Skeletal muscle satellite cell (primary cell): ENCODE results near the gene ANKRD33B.

Source experiments
- H3K27me3 ChIP-seq: 2 replicates; pipeline ENCODE4 v1.7.0; 2013; ENCODE audit warnings: low read length; ENCODE audit not compliant: control insufficient read depth, insufficient read depth
- H3K36me3 ChIP-seq: 2 replicates; pipeline ENCODE4 v1.7.0; 2013; ENCODE audit warnings: mild to moderate bottlenecking, control low read depth, low read length; ENCODE audit not compliant: insufficient read depth
- H3K4me1 ChIP-seq: 2 replicates; pipeline ENCODE4 v1.7.0; 2013; ENCODE audit warnings: low read length; ENCODE audit not compliant: control insufficient read depth, insufficient read depth
- H3K4me2 ChIP-seq: 2 replicates; pipeline ENCODE4 v1.7.0; 2013; ENCODE audit warnings: mild to moderate bottlenecking, low read length
- H3K4me3 ChIP-seq: 2 replicates; pipeline ENCODE4 v1.7.0; 2013; ENCODE audit warnings: low read length
- H3K9ac ChIP-seq: 2 replicates; pipeline ENCODE4 v1.7.0; 2013; ENCODE audit warnings: mild to moderate bottlenecking, low read depth, low read length, moderate library complexity
- H3K9me3 ChIP-seq: replicated peaks from 2 replicates; pipeline ENCODE4 v1.7.0; 2013; ENCODE audit warnings: mild to moderate bottlenecking, control low read depth, low read length

Gene ANKRD33B

DNA sequence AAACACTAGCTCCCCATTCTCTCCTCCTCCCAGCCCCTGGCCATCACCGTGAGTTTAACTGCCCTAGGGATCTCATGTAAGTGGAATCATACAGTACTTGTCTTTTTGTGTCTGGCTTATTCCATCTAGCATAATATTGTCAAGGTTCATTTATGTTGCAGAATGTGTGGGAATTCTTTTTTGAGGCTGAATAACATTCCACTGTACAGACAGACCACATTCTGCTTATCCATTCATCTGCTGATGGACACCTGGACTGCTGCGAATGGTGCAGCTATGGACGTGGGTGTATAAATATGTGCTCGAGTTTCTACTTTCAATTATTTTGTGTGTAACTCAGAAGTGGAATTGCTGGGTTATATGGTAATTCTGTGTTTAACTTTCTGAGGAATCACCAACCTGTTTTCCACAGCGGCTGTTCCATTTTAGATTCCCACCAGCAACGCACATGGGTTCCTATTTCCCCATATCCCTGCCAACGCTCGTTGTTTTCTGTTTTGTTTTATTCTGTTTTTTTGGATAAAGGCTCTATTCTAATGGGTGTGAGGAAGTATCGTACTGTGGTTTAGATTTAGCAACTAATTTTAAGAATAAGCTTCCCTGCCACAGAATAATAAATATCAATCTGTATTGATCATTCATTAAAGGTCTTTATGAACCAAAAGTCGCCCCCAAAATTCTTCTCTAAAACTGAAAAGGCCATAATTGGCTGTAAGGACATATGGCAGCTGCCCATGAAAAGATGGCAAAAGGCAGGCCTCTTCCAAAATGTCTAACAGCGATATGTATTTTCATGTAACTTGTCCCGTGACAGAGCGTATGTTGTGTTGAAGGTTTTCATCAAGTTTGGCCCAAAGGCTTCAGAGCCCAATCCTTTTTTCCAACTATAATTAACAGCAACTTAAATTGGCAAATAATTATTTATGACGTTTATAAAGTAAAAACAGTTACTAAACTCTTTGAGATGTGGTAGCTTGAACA is 126.9 kb downstream of the ANKRD33B start:
- Histone ChIP-seq H3K27me3 (no peaks in the 10 kb centered on the region), H3K9me3 (no peaks in the 10 kb centered on the region), H3K4me3 (no peak overlapping the region), H3K4me2 (no peak overlapping the region), H3K9ac (peak overlapping the region; percentile 79), H3K4me1 (peaks cover 34% of the 10 kb centered on the region), H3K36me3 (peaks cover 3% of the 10 kb centered on the region)

DNA sequence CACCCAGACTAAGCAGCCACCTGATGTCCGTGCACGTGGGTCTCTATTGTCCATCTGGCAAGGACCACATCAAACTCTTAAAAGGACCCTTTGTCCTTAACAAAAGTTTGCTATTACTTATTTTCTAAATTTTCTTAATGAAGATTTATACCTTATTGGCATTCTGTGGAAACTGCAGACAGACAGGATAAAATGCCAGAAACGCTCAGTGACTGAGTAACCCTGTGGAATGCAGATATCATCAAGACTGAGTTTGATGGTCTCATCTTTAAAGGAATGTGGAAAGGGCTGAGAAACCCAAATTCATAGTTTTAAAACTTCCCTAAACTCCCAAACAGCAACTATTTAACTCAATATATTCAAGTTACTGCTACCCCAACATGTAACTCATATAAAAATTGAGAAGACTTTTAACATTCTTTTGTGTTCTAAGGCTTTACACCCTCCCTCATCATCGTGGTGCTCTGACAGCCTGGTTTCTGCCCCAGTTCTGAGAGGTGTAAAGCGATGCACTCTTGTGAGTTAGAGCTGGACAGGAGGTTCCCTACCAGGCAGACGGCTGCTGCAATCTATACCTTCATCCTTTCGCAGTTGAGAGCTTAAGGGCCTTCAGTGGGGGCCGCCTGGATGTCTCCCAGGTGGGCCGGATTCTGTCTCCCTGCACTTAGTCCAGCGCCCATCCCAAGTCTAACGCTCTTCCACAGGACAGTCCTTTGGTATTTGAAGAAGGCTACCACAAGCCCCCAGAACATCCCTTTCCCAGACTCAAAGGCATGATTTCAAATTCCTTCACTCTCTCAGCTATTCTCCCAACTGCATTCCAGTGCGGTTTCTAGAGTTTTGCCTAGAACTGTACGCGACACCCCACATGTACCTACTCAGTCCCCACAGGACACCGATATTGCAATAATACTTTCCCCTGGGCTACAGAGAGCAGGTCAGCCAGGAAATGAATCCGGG is 128.2 kb downstream of the ANKRD33B start:
- H3K4me2 ChIP-seq, result peak overlapping the region; percentile 63
- peaks cover 3% of the 10 kb centered on the region for H3K36me3 ChIP-seq
- H3K9ac ChIP-seq, result peak overlapping the region; percentile 79
- no peaks in the 10 kb centered on the region for H3K27me3 ChIP-seq
- no peak overlapping the region for H3K4me3 ChIP-seq
- no peaks in the 10 kb centered on the region for H3K9me3 ChIP-seq
- peaks cover 38% of the 10 kb centered on the region for H3K4me1 ChIP-seq

DNA sequence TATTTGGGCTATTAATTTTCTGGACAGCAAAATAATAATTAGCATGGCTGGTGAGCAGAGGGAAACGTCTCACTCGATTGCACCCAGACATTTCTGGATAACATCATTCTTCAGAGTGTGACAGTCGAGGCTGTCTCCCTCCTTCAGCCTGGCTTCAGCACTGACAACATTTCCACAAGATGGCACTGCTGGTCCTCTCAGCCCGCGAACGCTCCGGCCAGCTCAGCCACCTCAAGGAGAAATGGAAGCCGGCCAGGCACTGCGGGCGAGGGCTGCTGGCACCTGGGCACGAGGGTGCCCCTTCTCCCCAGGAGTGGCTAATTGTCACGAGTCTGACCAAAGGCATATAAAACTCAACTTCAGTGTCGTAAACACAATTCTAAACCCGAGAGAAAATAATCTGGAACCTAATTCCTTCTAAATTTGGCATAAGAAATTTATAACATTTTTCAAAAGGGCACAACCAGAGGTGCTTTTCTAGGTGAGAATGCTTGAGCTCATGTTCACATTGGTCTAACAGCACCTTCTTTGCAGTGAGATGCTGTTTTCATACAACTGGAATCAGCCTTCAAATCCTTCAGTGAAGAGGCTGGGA is 131.3 kb downstream of the ANKRD33B start:
- H3K4me2 ChIP-seq, result peak overlapping the region; percentile 55

DNA sequence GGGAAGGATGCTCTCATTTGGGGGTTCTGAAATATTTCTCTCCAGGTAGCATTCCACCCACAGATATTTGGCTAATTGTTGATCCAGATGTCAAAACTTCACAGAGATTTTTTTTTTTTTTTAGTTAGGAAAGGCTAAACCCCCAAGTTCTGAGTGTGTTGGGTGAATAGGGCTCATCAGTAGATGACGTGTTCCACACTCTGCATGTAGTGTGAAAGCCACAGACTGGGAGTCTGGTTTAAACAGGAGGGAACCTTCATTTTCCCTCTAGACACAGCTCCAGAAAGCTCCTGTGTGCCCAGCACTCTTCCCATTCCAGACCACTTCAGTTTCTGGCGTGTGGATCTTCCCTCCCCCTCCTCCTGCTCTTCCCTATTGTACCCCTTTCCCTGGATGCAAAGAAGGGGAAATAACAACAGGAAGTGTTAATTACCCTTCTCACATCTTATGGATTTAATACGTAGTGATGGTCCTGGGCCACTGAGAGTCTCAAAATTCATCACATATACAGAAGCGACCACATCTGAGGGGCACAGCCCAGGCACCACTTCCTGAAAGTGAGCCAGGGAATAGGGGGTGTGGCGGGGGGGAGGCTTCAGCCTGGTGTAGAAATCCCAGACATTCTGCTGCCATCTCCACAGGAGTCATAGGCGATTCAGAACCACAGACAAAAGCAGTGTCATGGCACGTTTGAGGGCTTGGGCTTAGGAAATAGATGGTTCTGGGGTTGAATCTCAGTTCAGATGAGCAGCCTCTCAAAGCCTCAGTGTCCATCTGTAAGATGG is 132.1 kb downstream of the ANKRD33B start:
- Histone ChIP-seq H3K9me3 (no peaks in the 10 kb centered on the region), H3K4me3 (no peak overlapping the region), H3K9ac (peak overlapping the region; percentile 27), H3K27me3 (no peaks in the 10 kb centered on the region), H3K4me2 (no peak overlapping the region), H3K36me3 (peaks cover 7% of the 10 kb centered on the region), H3K4me1 (peaks cover 34% of the 10 kb centered on the region)

More for the DNA sequence above, 131.3 kb downstream of the ANKRD33B start:
- Histone ChIP-seq H3K4me3 (no peak overlapping the region), H3K9me3 (no peaks in the 10 kb centered on the region), H3K4me1 (peaks cover 34% of the 10 kb centered on the region), H3K36me3 (peaks cover 6% of the 10 kb centered on the region), H3K27me3 (no peaks in the 10 kb centered on the region), H3K9ac (peak overlapping the region; percentile 27)

DNA sequence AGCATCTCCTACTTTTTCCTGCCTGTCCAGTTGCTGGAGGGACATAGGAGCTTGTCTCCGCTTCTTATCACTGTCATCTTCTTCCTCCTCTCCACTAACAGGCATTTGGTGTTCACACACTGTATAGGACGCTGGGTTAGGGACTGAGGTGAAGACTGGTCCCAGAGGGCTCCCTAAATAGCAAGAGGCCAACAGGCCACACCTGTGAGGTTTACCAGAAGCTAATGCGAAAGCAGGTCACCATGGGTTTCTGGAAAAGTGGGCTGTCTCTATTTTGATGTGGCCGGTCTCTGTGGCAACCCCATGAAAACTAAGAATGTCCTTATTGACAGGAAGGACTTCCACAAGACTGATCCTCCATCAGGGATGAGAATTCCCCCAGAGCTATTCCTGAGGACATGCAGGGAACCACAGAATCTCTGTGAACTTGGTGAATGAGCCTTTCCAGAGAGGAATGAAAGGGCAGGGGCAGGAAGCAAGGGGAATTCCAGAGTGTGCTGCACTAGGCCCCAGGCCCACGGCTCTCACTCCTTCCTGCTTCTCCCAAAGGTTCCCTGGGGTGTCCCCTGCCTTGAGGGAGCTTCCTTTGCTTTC is 135.5 kb downstream of the ANKRD33B start:
- no peaks in the 10 kb centered on the region for H3K9me3 ChIP-seq
- no peak overlapping the region for H3K4me2 ChIP-seq
- H3K9ac ChIP-seq, result no peak overlapping the region
- no peaks in the 10 kb centered on the region for H3K27me3 ChIP-seq
- peaks cover 7% of the 10 kb centered on the region for H3K36me3 ChIP-seq
- no peak overlapping the region for H3K4me3 ChIP-seq
- H3K4me1 ChIP-seq, result peaks cover 38% of the 10 kb centered on the region

DNA sequence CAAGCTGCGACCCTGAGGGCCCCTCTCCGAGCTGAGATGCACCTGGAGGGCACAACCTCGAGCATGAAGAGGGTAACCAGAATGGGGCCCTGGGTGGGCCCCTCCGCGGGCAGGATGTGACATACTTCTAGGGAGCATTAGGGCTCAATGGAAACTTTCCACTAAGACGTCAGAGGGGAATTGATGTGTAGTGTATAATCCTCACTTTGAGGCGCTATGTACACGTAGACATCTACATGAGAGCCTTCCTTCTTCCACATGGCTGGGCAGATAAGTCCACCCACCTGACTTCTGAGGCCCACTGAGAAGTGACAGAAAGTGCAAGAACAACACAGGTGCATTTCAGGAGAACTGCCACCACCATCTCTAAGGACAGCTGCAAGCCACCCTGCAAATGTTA is 136.1 kb downstream of the ANKRD33B start:
- no peak overlapping the region for H3K4me3 ChIP-seq
- H3K36me3 ChIP-seq, result peaks cover 7% of the 10 kb centered on the region
- peaks cover 45% of the 10 kb centered on the region for H3K4me1 ChIP-seq
- H3K27me3 ChIP-seq, result no peaks in the 10 kb centered on the region
- no peak overlapping the region for H3K4me2 ChIP-seq
- H3K9me3 ChIP-seq, result no peaks in the 10 kb centered on the region
- no peak overlapping the region for H3K9ac ChIP-seq

DNA sequence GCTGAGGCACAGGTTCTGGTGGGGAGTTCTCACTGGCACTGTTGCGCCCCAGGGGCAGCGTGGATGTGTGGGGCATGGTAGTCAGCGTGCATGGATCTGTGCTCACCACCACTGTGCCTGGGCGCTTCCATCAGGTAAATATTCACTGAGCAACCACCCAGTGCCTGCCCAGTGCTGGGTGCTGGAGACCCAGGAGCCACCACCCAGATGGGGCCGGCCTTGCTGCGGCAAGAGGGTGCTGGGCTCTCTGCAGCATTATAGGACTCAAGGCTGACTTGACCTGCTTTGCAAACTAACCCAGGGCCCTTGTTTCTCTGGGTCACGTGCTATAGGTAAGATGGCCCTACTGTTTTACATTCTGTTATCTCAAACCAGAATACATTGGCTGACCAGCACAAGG is 136.6 kb downstream of the ANKRD33B start:
- Histone ChIP-seq H3K4me1 (peaks cover 46% of the 10 kb centered on the region), H3K4me3 (no peak overlapping the region), H3K9ac (no peak overlapping the region), H3K9me3 (no peaks in the 10 kb centered on the region), H3K4me2 (no peak overlapping the region), H3K36me3 (peaks cover 7% of the 10 kb centered on the region), H3K27me3 (no peaks in the 10 kb centered on the region)

DNA sequence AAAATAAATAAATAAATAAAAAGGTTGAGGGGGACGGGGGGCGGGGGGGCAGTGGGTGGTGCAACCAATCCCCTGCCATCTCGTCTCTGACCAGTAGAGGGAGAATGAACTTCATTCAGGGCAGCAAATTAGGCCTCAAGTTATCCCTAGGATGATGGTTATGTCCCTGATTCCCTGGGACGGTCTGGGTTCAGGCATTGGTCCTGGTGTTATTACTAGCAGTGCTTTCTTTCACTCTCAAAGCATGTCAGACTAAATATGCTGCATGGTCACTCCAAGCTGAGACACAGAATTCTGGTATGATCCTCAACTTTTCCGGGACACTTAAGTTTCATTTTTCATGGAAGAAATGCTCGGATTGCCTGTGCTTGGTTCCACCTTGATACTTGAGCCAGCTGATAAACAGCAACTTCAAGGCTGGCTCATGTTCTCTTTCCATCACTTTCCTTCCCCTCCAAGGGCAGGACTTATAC is 137.7 kb downstream of the ANKRD33B start:
- no peaks in the 10 kb centered on the region for H3K27me3 ChIP-seq
- H3K4me1 ChIP-seq, result peaks cover 43% of the 10 kb centered on the region
- no peaks in the 10 kb centered on the region for H3K9me3 ChIP-seq
- peak overlapping the region; percentile 43 for H3K9ac ChIP-seq
- peaks cover 7% of the 10 kb centered on the region for H3K36me3 ChIP-seq
- peak overlapping the region; percentile 42 for H3K4me2 ChIP-seq
- peak overlapping the region; percentile 4 for H3K4me3 ChIP-seq

DNA sequence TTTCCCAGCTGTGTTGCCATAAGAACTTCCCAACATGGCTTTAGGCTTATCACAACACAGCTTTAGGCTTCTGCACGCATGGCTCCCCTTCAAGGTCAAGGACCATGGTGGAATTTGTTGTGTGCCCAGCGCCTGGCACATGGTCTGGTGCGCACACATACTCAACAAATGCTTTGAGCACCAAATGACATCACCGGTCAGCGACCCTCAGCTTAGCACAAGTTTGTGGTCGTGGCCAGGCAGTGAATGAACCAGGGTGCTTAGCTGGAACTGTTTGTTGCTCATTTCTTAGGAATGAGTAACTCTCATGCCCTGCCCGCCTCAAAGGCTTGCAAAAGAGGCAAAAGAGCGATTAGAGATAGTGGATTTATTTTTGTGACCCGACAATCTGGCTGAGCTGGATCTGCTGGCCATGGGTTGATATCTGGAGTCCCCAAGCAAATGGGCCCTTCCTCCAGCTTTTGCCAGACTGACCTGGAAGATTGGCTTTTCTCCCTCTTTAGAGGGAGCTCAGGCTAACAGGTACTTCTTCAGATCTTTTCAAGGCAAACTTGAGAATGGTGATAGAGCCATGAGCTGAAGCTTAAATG is 138.3 kb downstream of the ANKRD33B start:
- H3K9ac ChIP-seq, result peak overlapping the region; percentile 43
- H3K9me3 ChIP-seq, result no peaks in the 10 kb centered on the region
- peaks cover 7% of the 10 kb centered on the region for H3K36me3 ChIP-seq
- H3K27me3 ChIP-seq, result no peaks in the 10 kb centered on the region
- H3K4me1 ChIP-seq, result peaks cover 44% of the 10 kb centered on the region
- peak overlapping the region; percentile 62 for H3K4me2 ChIP-seq
- peak overlapping the region; percentile 27 for H3K4me3 ChIP-seq

DNA sequence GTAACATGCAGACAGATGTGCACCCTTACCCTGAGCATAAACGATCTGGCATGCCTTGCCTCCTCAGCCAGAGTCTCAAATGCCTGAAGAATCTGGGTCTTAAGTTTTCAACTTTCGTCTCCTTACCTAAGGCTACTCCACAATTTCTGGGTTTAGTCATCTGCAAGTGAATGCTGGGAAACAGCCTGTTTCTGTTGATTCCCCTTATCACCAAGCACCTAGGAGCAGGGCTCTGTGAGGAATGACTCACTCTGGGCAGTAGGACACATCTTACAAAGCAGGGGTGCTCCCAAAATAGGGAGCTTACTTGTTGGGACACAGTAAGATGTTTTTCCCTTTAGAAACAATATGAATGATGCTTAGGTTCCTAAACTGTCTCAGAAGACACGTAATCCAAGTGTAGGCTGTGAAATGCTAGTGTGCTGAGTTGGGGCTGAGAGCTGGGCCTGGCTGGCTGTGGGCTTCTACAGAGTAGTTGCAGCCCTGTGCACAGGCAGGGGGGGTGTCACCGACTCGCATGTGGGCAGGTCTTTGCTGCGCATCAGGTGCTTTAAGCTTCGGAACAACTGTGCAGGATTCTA is 139.1 kb downstream of the ANKRD33B start:
- H3K27me3 ChIP-seq, result no peaks in the 10 kb centered on the region
- no peaks in the 10 kb centered on the region for H3K9me3 ChIP-seq
- H3K4me2 ChIP-seq, result no peak overlapping the region
- H3K4me1 ChIP-seq, result peaks cover 53% of the 10 kb centered on the region
- peaks cover 7% of the 10 kb centered on the region for H3K36me3 ChIP-seq
- H3K9ac ChIP-seq, result no peak overlapping the region
- H3K4me3 ChIP-seq, result no peak overlapping the region
